GM19463 (cell line): ENCODE measurements around the gene APLNR.
A peak's percentile ranks its signal among the peaks of the same experiment; 100 is the strongest.

Source experiments
- ATAC-seq: cut with Tn5 transposase; IDR thresholded peaks from one replicate; pipeline ENCODE4 v1.9.1; 2021; ENCODE audit warnings: mild to moderate bottlenecking, moderate library complexity; ENCODE audit not compliant: unreplicated experiment

The APLNR gene

GRCh38 chr11:57251491-57252104 lies 14.5 kb upstream of the APLNR start:
- ATAC-seq = no peak

GRCh38 chr11:57251037-57251436 lies 14.0 kb upstream of the APLNR start:
- no peak for ATAC-seq

- peak; percentile 51 for ATAC-seq
Observed at GRCh38 chr11:57249384-57250319, 12.6 kb upstream of the APLNR start.

GRCh38 chr11:57248780-57249383 lies 11.8 kb upstream of the APLNR start:
- peak; percentile 71 for ATAC-seq

- no peak for ATAC-seq
Observed at GRCh38 chr11:57244911-57245310, 7.9 kb upstream of the APLNR start.

- ATAC-seq = no peak
Observed at GRCh38 chr11:57241353-57241972, 4.4 kb upstream of the APLNR start.

GRCh38 chr11:57240757-57241156 lies 3.7 kb upstream of the APLNR start:
- ATAC-seq = no peak

- ATAC-seq = no peak
Observed at GRCh38 chr11:57240007-57240406, 3.0 kb upstream of the APLNR start.

- no peak for ATAC-seq
Observed at GRCh38 chr11:57239348-57239747, 2.3 kb upstream of the APLNR start.

- ATAC-seq = no peak
Observed at GRCh38 chr11:57235761-57236703, 1.0 kb downstream of the APLNR start.

- ATAC-seq = no peak
Observed at GRCh38 chr11:57233702-57234101, 3.3 kb downstream of the APLNR start.

GRCh38 chr11:57231539-57232253 lies 5.4 kb downstream of the APLNR start:
- ATAC-seq = no peak

- no peak for ATAC-seq
Observed at GRCh38 chr11:57230791-57231538, 6.1 kb downstream of the APLNR start.

- no peak for ATAC-seq
Observed at GRCh38 chr11:57230316-57230715, 6.7 kb downstream of the APLNR start.

- ATAC-seq = no peak
Observed at GRCh38 chr11:57228600-57228999, 8.4 kb downstream of the APLNR start.

- ATAC-seq = no peak
Observed at GRCh38 chr11:57224537-57224936, 12.5 kb downstream of the APLNR start.

GRCh38 chr11:57224128-57224527 lies 12.9 kb downstream of the APLNR start:
- ATAC-seq = no peak

- ATAC-seq = no peak
Observed at GRCh38 chr11:57223601-57224000, 13.4 kb downstream of the APLNR start.

- no peak for ATAC-seq
Observed at GRCh38 chr11:57222239-57222638, 14.8 kb downstream of the APLNR start.
